NCI-H2227 (cell line): ENCODE data around the gene AFF1.
A peak's percentile ranks its signal among the peaks of the same experiment; 100 is the strongest.

Experiments used
- DNase-seq: peaks from one replicate; lab custom pipeline; 2025; ENCODE audit not compliant: unreplicated experiment; lab: John Stamatoyannopoulos, UW

The AFF1 gene

GRCh38 chr4:86934771-86935565 is at the start of gene AFF1:
TSS of gene AFF1 (plus strand) at chr4:86935011. CDS start at chr4:86948534, 13,523 bp downstream.
- DNase-seq: peak; percentile 90

GRCh38 chr4:86890790-86891189 is 44.0 kb upstream of the AFF1 start:
- DNase-seq: no peak

GRCh38 chr4:86891762-86892635 is 42.8 kb upstream of the AFF1 start, which contains the start of gene C4orf36:
TSS of gene C4orf36 (minus strand) at chr4:86892422. CDS start at chr4:86891520, 902 bp downstream.
- DNase-seq: peak; percentile 65

GRCh38 chr4:86892636-86892960 is 42.2 kb upstream of the AFF1 start:
- peak; percentile 36 for DNase-seq

GRCh38 chr4:86893136-86893535 is 41.7 kb upstream of the AFF1 start:
- DNase-seq: peak; percentile 7

GRCh38 chr4:86894455-86894854 is 40.4 kb upstream of the AFF1 start:
- DNase-seq: no peak

GRCh38 chr4:86895692-86896488 is 38.9 kb upstream of the AFF1 start:
- peak; percentile 66 for DNase-seq

- DNase-seq: no peak
These were observed 38.2 kb upstream of the AFF1 start for GRCh38 chr4:86896596-86896995.

- no peak for DNase-seq
These were observed 36.2 kb upstream of the AFF1 start for GRCh38 chr4:86898562-86898961.

GRCh38 chr4:86901864-86902263 is 32.9 kb upstream of the AFF1 start:
- DNase-seq: no peak

- DNase-seq: no peak
These were observed 26.6 kb upstream of the AFF1 start for GRCh38 chr4:86908251-86908657.

GRCh38 chr4:86909546-86910295 is 25.1 kb upstream of the AFF1 start:
- no peak for DNase-seq

- DNase-seq: no peak
These were observed 24.4 kb upstream of the AFF1 start for GRCh38 chr4:86910369-86910768.

GRCh38 chr4:86910820-86911684 is 23.8 kb upstream of the AFF1 start:
- no peak for DNase-seq

GRCh38 chr4:86916392-86916791 is 18.4 kb upstream of the AFF1 start:
- no peak for DNase-seq

GRCh38 chr4:86917212-86918039 is 17.4 kb upstream of the AFF1 start:
- DNase-seq: no peak

- no peak for DNase-seq
These were observed 16.2 kb upstream of the AFF1 start for GRCh38 chr4:86918539-86919072.

- DNase-seq: no peak
These were observed 15.1 kb upstream of the AFF1 start for GRCh38 chr4:86919561-86920223.
